GM19240 (cell line): ENCODE data around the gene MRPL21.

Experiments
- DNase-seq: peaks from one replicate; pipeline ENCODE4 v3.0.0; 2011; ENCODE audit warnings: low spot score; ENCODE audit not compliant: insufficient read length

The MRPL21 gene

GRCh38 chr11:68841718-68842426 is 61.8 kb downstream of the MRPL21 start, which contains the start of gene CPT1A:
Gene CPT1A (minus strand): TSS chr11:68841916. CDS start chr11:68815474, 26,442 bp downstream.
- no peak for DNase-seq
